Coronary artery (tissue), 2 donors: ENCODE data around the gene ERICH3.

Experiments
- DNase-seq: peaks from one replicate; pipeline ENCODE4 v3.0.0-alpha.2; 2017; ENCODE audit warnings: low spot score
- H3K27ac ChIP-seq, 2 donors: fragments of 200-600 bp; sonication (generic); one replicate each; pipeline ENCODE4 v1.5.1; 2016 to 2019
- H3K4me3 ChIP-seq: fragments of 200-600 bp; sonication (generic); 2 replicates; pipeline ENCODE4 v1.5.1; 2016; ENCODE audit warnings: mild to moderate bottlenecking, moderate library complexity
- CTCF ChIP-seq: fragments of 200-600 bp; sonication (generic); IDR thresholded peaks from one replicate; pipeline ENCODE4 v1.5.1; 2019; ENCODE audit warnings: antibody characterized with exemption

The ERICH3 gene

GRCh38 chr1:74593887-74594866 is 79.4 kb downstream of the ERICH3 start:
- Histone ChIP-seq H3K27ac (no peak overlapping the region), H3K4me3 (no peak overlapping the region)
- TF ChIP-seq CTCF, result no peak
- DNase-seq, result no peak

DNA sequence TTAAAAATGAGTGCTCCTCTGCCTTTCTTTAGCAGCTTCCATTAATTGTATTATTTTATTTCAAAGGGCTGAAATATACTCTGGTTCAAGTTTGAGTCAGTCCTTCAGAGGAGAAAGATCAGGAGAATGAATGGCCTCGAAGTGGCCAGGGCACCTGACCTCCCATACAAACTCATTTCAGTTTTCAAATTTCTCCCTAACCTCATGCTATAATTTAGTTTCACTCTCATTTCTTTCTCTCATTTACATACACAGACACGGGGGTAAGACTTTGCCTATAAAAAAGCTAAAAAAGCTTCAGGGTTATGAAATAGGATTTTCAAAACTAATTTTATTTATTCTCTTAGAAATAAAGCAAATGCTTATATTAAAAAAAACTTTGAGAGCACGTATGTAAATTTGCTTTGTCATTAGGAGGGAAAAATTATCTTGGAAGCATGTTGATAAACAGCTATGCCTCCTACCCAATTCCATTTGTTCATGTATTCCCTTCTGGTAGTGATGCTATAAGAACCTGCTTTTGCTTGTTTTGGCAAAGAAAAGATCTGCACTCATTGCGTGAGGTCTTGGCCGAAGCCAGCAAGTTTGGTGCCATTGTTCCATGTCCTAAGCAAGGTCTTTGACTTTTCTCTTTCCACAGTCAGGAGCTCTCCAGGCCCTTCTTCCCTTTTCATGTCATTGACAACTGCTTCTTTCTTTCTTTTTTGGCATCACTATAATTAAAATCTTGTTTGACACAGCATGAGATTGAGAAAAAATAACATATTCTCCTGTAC is 80.8 kb downstream of the ERICH3 start:
- DNase-seq, result no peak
- Histone ChIP-seq H3K4me3 (no peak overlapping the region), H3K27ac (no peak overlapping the region)
- no peak for TF ChIP-seq CTCF

GRCh38 chr1:74591949-74592348 is 81.6 kb downstream of the ERICH3 start:
- no peak overlapping the region for H3K27ac ChIP-seq
- H3K4me3 ChIP-seq, result no peak overlapping the region
- no peak for TF ChIP-seq CTCF
- DNase-seq, result no peak

DNA sequence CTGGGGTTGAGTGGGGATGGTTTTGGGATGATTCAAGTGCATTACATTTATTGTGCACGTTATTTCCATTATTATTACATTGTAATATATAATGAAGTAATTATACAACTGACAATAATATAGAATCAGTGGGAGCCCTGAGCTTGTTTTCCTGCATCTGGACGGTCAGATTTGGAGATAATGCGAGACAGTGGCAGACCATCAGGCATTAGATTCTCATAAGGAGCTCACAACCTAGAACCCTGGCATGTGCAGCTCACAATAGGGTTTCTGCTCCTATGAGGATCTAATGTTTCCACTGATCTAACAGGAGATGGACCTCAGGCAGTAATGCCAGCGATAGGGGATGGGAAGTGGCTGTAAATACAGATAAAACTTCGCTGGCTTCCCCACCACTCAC is 83.3 kb downstream of the ERICH3 start:
- no peak for TF ChIP-seq CTCF

DNA sequence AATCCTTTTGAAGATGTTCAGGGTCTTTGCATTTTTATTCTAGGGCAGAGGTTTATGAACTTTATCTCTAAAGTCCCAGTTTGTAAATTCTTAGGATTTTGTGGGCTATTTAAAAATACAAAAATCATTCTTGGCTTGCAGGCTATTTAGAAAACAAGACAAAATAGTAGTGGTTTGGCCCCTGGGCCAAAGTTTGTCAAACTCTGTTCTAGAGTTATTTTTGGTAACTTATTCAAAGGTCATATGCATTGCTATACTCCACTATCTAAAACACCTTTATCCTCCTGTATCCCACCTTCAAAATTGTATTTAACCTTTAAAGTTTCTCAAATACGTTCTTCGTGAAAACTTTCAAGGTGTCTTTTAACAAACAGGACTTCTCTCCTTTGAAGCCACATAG is 85.7 kb downstream of the ERICH3 start:
- Histone ChIP-seq H3K4me3 (no peak overlapping the region), H3K27ac (no peak overlapping the region)
- no peak for DNase-seq
- TF ChIP-seq CTCF, result no peak

More for the DNA sequence above, 83.3 kb downstream of the ERICH3 start:
- Histone ChIP-seq H3K27ac (no peak overlapping the region), H3K4me3 (no peak overlapping the region)
- DNase-seq, result no peak

DNA sequence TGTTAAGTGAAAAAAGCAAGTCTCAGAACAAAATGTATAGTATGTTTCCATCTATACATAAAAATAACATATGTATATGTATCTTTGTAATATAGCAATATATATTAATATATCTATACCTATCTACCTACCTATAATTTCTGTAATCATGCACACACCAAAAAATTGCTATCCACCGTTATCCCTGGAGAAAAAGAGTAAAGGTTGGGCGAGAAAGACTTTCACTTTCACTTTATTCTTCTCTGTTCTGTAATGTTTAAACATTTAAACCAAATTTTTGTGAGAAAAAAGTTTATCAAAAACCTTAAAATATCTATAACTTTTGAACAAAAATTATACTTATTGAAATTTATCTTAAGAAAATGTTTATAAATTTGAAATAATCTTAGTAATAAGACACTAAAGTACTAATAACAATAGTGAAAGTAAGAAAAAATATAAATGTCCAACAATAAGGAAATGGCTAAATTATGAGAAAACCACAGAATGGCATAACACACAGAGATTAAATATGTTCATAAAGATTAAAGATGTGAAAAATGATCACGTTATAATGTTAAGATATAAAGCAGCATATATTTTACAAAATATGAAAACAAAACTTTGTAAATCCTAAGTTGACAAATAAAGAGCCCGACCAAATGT is 87.2 kb downstream of the ERICH3 start:
- DNase-seq, result no peak
- Histone ChIP-seq H3K4me3 (no peak overlapping the region), H3K27ac (no peak overlapping the region)
- no peak for TF ChIP-seq CTCF
